ENCODE data around the gene CYTH2.

The CYTH2 gene

GRCh38 chr19:48469289-48469881 is at the start of gene CYTH2:
Gene CYTH2 (plus strand): TSS chr19:48469369. CDS start chr19:48469508, 139 bp downstream.
- DNase-seq (ENCODE audit: insufficient read length, low spot score) = no peak
- no peak for FAIRE-seq

- no peak for FAIRE-seq
- DNase-seq (ENCODE audit: insufficient read length, low spot score) = no peak
These were observed 47.6 kb upstream of the CYTH2 start for GRCh38 chr19:48421548-48421947.

GRCh38 chr19:48424694-48425219 is 44.4 kb upstream of the CYTH2 start:
- FAIRE-seq = no peak

GRCh38 chr19:48428670-48429069 is 40.5 kb upstream of the CYTH2 start:
- FAIRE-seq = no peak
- DNase-seq (ENCODE audit: insufficient read length, low spot score) = no peak

More at GRCh38 chr19:48424694-48425219, 44.4 kb upstream of the CYTH2 start:
- DNase-seq (ENCODE audit: insufficient read length, low spot score) = no peak

GRCh38 chr19:48433337-48433736 is 35.8 kb upstream of the CYTH2 start:
- DNase-seq (ENCODE audit: insufficient read length, low spot score) = no peak

GRCh38 chr19:48436586-48436985 is 32.6 kb upstream of the CYTH2 start:
- no peak for DNase-seq (ENCODE audit: insufficient read length, low spot score)
- no peak for FAIRE-seq

More at GRCh38 chr19:48433337-48433736, 35.8 kb upstream of the CYTH2 start:
- FAIRE-seq = no peak

- DNase-seq (ENCODE audit: insufficient read length, low spot score) (no peak), FAIRE-seq (no peak)
These were observed 27.7 kb upstream of the CYTH2 start for GRCh38 chr19:48441360-48442050.

- no peak for FAIRE-seq
- no peak for DNase-seq (ENCODE audit: insufficient read length, low spot score)
These were observed 26.8 kb upstream of the CYTH2 start for GRCh38 chr19:48442116-48443035.

- FAIRE-seq = no peak
- DNase-seq (ENCODE audit: insufficient read length, low spot score) = no peak
These were observed 25.9 kb upstream of the CYTH2 start for GRCh38 chr19:48443256-48443655.

GRCh38 chr19:48443731-48444128 is 25.4 kb upstream of the CYTH2 start:
- DNase-seq (ENCODE audit: insufficient read length, low spot score) (no peak), FAIRE-seq (no peak)

GRCh38 chr19:48444129-48444935 is 24.8 kb upstream of the CYTH2 start:
- DNase-seq (ENCODE audit: insufficient read length, low spot score) = no peak
- no peak for FAIRE-seq

- FAIRE-seq = no peak
These were observed 24.3 kb upstream of the CYTH2 start for GRCh38 chr19:48444936-48445200.

GRCh38 chr19:48445256-48445605 is 23.9 kb upstream of the CYTH2 start:
- DNase-seq (ENCODE audit: insufficient read length, low spot score) = no peak
- no peak for FAIRE-seq

More at GRCh38 chr19:48444936-48445200, 24.3 kb upstream of the CYTH2 start:
- no peak for DNase-seq (ENCODE audit: insufficient read length, low spot score)

GRCh38 chr19:48445606-48446481 is 23.3 kb upstream of the CYTH2 start, which contains the start of gene GRWD1:
Gene GRWD1 (plus strand): TSS chr19:48445983. CDS start chr19:48446006, 23 bp downstream.
- FAIRE-seq (peak; percentile 100), DNase-seq (ENCODE audit: insufficient read length, low spot score) (peak; percentile 99)

GRCh38 chr19:48446579-48446978 is 22.6 kb upstream of the CYTH2 start:
- FAIRE-seq (no peak), DNase-seq (ENCODE audit: insufficient read length, low spot score) (no peak)

GRCh38 chr19:48448563-48448962 is 20.6 kb upstream of the CYTH2 start:
- DNase-seq (ENCODE audit: insufficient read length, low spot score) (no peak), FAIRE-seq (no peak)

GRCh38 chr19:48450441-48450840 is 18.7 kb upstream of the CYTH2 start:
- FAIRE-seq = no peak
- no peak for DNase-seq (ENCODE audit: insufficient read length, low spot score)

GRCh38 chr19:48450863-48451262 is 18.3 kb upstream of the CYTH2 start:
- FAIRE-seq (no peak), DNase-seq (ENCODE audit: insufficient read length, low spot score) (no peak)

GRCh38 chr19:48451624-48452023 is 17.5 kb upstream of the CYTH2 start:
- DNase-seq (ENCODE audit: insufficient read length, low spot score) (no peak), FAIRE-seq (no peak)

Data from GM19239 (cell line).